AG10803 (cell line): Measurements from ENCODE around the gene TMEM175.

Source experiments
- DNase-seq: peaks from one replicate; pipeline ENCODE4 v3.0.0; 2010; ENCODE audit warnings: low read depth
- H3K4me3 ChIP-seq: 2 replicates; pipeline ENCODE4 v1.5.1; 2011; ENCODE audit warnings: mild to moderate bottlenecking, low read length, control low read depth
- TF ChIP-seq, protein P1 (sequence below): conservative IDR thresholded peaks from 2 replicates; pipeline ENCODE4 v1.5.1; 2011; ENCODE audit warnings: mild to moderate bottlenecking, low read length, control low read depth, inconsistent platforms

TMEM175 gene

DNA sequence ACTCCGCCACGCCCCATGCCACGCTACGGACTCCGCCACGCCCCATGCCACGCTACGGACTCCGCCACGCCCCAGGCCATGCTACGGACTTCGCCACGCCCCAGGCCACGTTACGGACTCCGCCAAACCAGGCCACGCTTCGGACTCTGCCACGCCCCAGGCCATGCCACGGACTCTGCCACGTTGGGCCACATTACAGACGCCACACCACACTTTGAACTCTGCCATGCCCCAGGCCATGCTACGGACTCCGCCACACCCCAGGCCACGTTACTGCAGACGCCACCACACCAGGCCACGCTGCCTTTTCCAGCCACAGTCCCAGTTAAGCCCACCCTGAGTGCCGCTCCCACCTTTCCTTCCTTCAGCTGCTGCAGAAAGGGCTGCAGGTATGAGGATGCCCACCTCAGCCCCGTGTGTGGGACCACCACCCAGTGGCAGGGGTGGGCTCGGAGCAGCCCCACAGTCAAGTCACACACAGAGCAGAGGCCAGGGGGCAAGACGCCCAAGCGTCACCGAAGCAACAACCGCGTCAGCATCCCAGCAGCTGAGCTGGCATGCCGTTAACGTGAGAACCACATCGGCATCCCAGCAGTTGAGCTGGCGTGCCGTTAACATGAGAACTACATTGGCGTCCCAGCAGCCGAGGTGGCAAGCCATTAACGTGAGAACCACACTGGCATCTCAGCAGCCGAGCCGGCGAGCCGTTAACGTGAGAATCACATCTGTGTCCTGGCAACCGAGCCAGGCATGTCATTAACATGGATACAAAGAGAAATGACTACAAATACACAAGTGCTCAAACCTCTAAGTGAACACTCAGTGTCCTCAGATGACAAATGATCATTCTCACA lies 26.5 kb upstream of the TMEM175 start:
- H3K4me3 ChIP-seq, result no peak overlapping the region
- TF ChIP-seq, protein P1, sequence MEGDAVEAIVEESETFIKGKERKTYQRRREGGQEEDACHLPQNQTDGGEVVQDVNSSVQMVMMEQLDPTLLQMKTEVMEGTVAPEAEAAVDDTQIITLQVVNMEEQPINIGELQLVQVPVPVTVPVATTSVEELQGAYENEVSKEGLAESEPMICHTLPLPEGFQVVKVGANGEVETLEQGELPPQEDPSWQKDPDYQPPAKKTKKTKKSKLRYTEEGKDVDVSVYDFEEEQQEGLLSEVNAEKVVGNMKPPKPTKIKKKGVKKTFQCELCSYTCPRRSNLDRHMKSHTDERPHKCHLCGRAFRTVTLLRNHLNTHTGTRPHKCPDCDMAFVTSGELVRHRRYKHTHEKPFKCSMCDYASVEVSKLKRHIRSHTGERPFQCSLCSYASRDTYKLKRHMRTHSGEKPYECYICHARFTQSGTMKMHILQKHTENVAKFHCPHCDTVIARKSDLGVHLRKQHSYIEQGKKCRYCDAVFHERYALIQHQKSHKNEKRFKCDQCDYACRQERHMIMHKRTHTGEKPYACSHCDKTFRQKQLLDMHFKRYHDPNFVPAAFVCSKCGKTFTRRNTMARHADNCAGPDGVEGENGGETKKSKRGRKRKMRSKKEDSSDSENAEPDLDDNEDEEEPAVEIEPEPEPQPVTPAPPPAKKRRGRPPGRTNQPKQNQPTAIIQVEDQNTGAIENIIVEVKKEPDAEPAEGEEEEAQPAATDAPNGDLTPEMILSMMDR, result no peak
- peak; percentile 43 for DNase-seq

DNA sequence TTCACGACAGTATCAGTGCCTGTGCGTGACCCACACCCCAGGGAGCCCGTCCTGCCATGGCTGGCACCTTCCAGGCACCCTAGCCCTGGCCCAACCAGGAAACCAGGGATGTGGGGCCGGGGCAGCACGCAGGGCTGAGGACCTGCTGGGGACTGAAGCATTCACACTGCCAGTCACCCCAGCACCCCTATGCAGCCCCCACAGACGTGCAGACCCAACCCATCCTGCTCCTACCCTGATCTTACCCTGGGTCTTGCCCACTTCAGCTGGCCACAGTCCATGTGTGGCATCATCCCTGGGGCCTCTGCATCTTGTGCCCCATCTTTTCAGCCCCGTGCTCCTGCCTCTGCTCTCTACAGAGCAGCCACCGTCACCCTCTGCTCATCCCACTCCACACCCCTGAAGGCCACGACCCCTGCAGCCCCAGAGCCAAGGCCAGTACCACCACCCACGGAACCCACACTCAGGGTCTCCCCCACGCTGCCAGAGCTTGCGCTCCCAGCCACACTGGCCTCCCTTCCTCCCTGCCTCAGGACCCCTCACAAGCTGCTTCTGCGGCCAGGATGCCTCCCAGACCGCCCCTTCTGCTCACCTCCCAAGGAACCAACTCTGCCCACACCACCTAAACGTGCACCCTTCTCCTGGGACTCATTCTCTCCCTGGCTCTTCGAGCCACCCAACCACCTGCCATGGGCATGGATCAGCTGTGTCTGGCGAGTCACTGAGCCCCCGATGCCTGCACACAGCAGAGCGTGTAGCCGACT lies 25.7 kb upstream of the TMEM175 start:
- TF ChIP-seq, protein P1, result no peak
- DNase-seq, result no peak
- no peak overlapping the region for H3K4me3 ChIP-seq

DNA sequence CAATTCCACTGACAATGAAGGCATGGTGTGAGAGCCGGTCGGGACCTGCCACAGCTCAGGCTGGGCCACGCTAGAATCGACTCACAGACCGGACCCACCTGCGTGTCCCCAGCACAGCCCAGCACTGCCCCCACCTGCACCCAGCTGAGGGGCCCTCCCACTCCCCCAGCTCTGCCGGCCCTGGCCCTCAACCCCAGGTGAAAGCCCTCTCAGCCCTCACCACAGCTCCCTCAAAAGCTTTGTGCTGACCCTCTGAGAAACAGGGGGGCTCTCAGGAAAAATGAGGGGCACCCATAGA lies 25.2 kb upstream of the TMEM175 start:
- TF ChIP-seq, protein P1, result no peak
- DNase-seq, result no peak
- no peak overlapping the region for H3K4me3 ChIP-seq

DNA sequence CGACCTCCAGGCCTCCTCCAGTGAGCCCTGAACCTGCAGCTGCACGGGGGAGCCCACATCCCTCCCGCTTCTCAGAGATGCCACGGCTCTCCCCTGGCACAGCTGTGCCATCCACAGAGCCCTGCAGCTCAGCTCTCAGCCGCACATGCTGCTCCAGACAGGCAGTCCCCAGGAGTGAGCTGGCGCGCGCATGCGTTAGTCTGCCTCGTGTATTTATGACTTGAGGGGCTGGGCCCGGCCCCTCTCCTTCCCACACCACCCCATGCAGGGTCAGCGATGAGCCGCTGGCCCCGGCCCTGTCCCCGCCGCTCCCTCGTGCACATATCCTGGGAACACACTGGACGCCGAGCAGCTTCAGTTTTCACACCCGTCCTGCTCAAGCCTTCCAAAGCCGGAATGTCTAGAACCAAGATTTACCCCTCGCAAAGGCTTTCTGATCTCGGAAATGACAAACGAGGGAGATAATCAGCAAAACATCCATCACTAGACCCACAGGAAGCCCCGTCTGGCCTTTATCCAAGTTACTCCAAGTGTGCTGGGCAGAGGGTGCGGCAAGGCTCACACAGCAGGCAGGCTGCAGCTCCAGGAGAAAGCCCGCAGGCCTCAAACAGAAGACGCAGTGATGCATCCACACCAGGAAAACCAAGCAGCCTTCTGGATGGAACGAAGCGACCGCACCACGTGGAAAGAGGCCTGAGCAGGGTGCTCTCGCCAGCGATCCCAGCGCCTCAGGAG lies 24.4 kb upstream of the TMEM175 start:
- no peak for DNase-seq
- no peak overlapping the region for H3K4me3 ChIP-seq
- TF ChIP-seq, protein P1, result no peak

DNA sequence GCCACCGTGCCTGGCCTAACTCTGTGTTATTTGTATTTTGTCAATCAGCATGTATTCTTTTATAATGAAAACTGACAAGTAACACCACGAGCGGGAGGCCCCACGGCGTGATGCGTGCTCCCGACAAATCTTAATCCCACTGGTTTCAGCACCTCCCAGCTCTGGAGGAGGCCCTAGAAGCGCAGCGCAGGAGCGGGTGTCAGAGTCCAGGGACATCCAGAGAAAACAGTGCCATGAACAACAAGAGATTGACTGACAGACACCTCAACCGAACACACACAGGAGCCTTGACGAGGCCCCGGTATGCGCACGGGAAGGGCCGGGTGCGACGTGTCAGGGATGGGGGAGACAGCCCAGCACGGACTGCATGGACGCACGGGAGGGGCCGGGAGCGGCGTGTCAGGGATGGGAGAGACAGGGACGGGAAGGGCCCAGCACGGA lies 23.1 kb upstream of the TMEM175 start:
- H3K4me3 ChIP-seq, result no peak overlapping the region

DNA sequence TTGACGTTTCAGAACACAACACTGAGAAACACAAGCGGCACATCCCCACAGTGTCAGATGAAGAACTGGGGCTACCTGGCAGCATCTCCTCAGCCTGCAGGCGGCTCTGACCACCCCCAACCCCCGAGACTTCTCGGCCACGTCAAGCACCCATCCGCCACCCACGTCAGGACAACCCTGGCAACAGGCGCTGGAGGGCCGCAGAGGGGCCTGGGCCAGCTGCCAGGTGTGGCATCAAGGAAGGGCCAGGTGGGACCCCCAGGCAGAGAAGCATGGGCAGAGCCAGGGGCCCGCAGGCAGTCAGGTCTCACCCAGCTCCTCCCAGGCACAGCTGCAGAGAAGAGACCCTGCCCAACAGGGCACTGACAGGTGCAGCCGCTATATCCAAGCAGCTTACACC lies 22.4 kb upstream of the TMEM175 start:
- TF ChIP-seq, protein P1, result no peak
- DNase-seq, result no peak
- no peak overlapping the region for H3K4me3 ChIP-seq

More for the DNA sequence above, 23.1 kb upstream of the TMEM175 start:
- no peak for DNase-seq
- TF ChIP-seq, protein P1, result no peak
